ENCODE measurements around the gene SFMBT2.

The SFMBT2 gene

GRCh38 chr10:7318836-7319235, 92.0 kb downstream of the SFMBT2 start:
- Histone ChIP-seq H3K36me3 (ENCODE audit: control insufficient read depth, low read length) (no peaks in the 10 kb centered on the region), H3K4me3 (ENCODE audit: low read length) (no peak overlapping the region), H3K4me1 (ENCODE audit: control insufficient read depth, low read length) (peaks cover 12% of the 10 kb centered on the region), H3K4me2 (ENCODE audit: low read length) (no peak overlapping the region), H3F3A (ENCODE audit: control insufficient read depth, insufficient read depth) (no peaks in the 10 kb centered on the region), H3K79me2 (ENCODE audit: control insufficient read depth, low read length) (peaks cover 11% of the 10 kb centered on the region; the same call in 1 of the 2 replicates), H3K27me3 (ENCODE audit: control insufficient read depth, low read length) (no peaks in the 10 kb centered on the region), H3K9me3 (ENCODE audit: control insufficient read depth, insufficient read depth, low read length) (peaks cover 3% of the 10 kb centered on the region; the same call in 1 of the 2 replicates), H3K9me2 (replicated peaks; ENCODE audit: control insufficient read depth, low read length) (no peaks in the 10 kb centered on the region), H3K27ac (ENCODE audit: low read depth, low read length) (no peak overlapping the region), H4K20me1 (ENCODE audit: control insufficient read depth, insufficient read depth, low read depth, low read length) (no peaks in the 10 kb centered on the region)
- no peak for TF ChIP-seq EZH2phosphoT487 (IDR thresholded peaks at IDR 0.05; ENCODE audit: borderline replicate concordance, low read length)
- TF ChIP-seq CTCF (IDR thresholded peaks at IDR 0.05; ENCODE audit: low read depth, low read length, poor library complexity, severe bottlenecking) = no peak

GRCh38 chr10:7317786-7318446, 92.9 kb downstream of the SFMBT2 start:
- TF ChIP-seq EZH2phosphoT487 (IDR thresholded peaks at IDR 0.05; ENCODE audit: borderline replicate concordance, low read length) = no peak
- no peak for TF ChIP-seq CTCF (IDR thresholded peaks at IDR 0.05; ENCODE audit: low read depth, low read length, poor library complexity, severe bottlenecking)
- Histone ChIP-seq H4K20me1 (ENCODE audit: control insufficient read depth, insufficient read depth, low read depth, low read length) (no peaks in the 10 kb centered on the region), H3K36me3 (ENCODE audit: control insufficient read depth, low read length) (no peaks in the 10 kb centered on the region), H3K9me2 (replicated peaks; ENCODE audit: control insufficient read depth, low read length) (no peaks in the 10 kb centered on the region), H3K4me3 (ENCODE audit: low read length) (no peak overlapping the region), H3F3A (ENCODE audit: control insufficient read depth, insufficient read depth) (no peaks in the 10 kb centered on the region), H3K27ac (ENCODE audit: low read depth, low read length) (no peak overlapping the region), H3K4me2 (ENCODE audit: low read length) (no peak overlapping the region), H3K9me3 (ENCODE audit: control insufficient read depth, insufficient read depth, low read length) (peaks cover 3% of the 10 kb centered on the region; the same call in 1 of the 2 replicates), H3K27me3 (ENCODE audit: control insufficient read depth, low read length) (no peaks in the 10 kb centered on the region), H3K4me1 (ENCODE audit: control insufficient read depth, low read length) (peaks cover 12% of the 10 kb centered on the region), H3K79me2 (ENCODE audit: control insufficient read depth, low read length) (peaks cover 11% of the 10 kb centered on the region; the same call in 1 of the 2 replicates)

DNA sequence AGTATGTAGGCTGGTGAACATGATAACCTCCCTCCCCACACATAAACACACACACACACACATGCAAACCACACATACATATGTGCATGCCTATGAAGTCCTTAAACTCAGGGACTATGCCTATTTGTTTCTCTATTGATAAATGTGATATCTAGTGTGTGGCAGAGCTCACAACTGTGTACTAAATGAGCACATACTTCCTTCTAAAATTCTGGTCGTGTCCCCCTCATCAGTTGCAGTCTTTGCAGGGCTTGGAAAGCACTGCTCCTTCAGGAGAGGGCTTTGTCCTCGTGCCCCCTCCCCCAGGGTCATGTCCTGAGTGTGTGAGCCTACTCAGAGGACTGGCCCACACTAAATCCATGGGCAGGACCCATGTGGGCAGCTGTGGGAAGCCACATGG, 94.0 kb downstream of the SFMBT2 start:
- H4K20me1 ChIP-seq (ENCODE audit: control insufficient read depth, insufficient read depth, low read depth, low read length) = no peaks in the 10 kb centered on the region
- TF ChIP-seq EZH2phosphoT487 (IDR thresholded peaks at IDR 0.05; ENCODE audit: borderline replicate concordance, low read length) (no peak), CTCF (IDR thresholded peaks at IDR 0.05; ENCODE audit: low read depth, low read length, poor library complexity, severe bottlenecking) (no peak)
- H3K27me3 ChIP-seq (ENCODE audit: control insufficient read depth, low read length) = no peaks in the 10 kb centered on the region
- no peak overlapping the region for H3K4me2 ChIP-seq (ENCODE audit: low read length)
- peaks cover 12% of the 10 kb centered on the region for H3K4me1 ChIP-seq (ENCODE audit: control insufficient read depth, low read length)
- H3K9me2 ChIP-seq (replicated peaks; ENCODE audit: control insufficient read depth, low read length) = no peaks in the 10 kb centered on the region
- H3K27ac ChIP-seq (ENCODE audit: low read depth, low read length) = no peak overlapping the region
- H3F3A ChIP-seq (ENCODE audit: control insufficient read depth, insufficient read depth) = no peaks in the 10 kb centered on the region
- peaks cover 14% of the 10 kb centered on the region for H3K79me2 ChIP-seq (ENCODE audit: control insufficient read depth, low read length)
- H3K36me3 ChIP-seq (ENCODE audit: control insufficient read depth, low read length) = no peaks in the 10 kb centered on the region
- H3K9me3 ChIP-seq (ENCODE audit: control insufficient read depth, insufficient read depth, low read length) = no peaks in the 10 kb centered on the region
- no peak overlapping the region for H3K4me3 ChIP-seq (ENCODE audit: low read length)
